Fibroblast of skin of abdomen (primary cell): ENCODE results near the gene ETV6.

ENCODE experiments used
- DNase-seq: peaks from one replicate; pipeline ENCODE4 v3.0.0-alpha.2; 2013

ETV6 gene

DNA sequence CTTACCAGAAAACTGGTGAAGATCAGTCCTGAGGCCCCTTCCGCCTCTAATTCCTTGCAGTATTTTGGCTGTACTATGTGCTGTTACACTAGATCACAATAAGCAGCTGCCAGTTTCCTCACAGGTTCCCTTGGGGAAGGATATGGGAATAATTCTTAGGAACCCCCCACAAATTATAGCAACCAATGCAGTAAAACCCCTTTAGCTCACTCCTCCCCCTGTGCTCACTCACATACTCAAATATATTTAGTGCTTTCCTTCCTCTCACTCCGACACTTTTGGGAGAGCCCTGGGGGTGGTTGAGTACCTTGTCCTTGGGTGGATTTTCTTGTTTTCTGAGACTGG is 162.7 kb downstream of the ETV6 start:
- no peak for DNase-seq

GRCh38 chr12:11812586-11813437 is 163.3 kb downstream of the ETV6 start:
- peak; percentile 56 for DNase-seq

GRCh38 chr12:11813438-11813813 is 164.0 kb downstream of the ETV6 start:
- DNase-seq: no peak

DNA sequence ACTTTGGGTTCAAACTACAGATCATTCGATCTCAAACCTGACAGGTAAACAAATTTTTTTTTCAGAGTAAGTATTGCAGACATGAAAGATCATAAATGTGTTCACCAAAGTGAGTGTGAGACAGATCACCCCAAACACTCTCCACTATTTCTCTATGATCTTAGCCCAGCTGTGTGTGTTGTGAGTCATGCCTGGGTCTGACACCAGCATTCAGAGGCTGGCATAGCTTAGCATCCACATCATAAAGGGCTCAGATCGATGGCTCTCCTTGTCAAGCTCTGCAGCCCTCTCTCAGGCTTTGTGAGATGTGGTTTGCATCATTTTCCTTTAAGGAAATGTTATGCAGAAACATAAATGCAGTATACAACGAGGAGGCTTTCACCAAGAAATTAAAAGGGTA is 164.9 kb downstream of the ETV6 start:
- DNase-seq: peak; percentile 85

DNA sequence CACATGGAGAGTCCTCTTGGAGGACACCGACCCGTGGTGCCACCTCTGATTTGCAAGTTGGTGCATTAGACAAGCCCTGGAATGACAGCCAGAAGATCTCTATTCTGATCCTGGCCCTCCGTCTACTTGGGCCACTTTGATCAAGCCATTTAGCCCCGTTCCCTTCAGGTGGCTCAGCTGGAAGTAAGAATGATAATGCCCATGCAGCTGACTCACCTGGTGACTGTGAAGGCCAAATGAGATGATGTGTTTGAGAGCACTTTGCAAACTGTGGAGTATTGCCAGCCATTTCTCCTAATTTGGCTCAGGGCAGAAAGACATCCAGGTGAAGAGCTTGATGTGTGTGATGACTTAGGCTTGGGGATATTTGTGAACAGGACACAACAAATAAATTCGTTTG is 165.9 kb downstream of the ETV6 start:
- no peak for DNase-seq

- no peak for DNase-seq
Observed at GRCh38 chr12:11819643-11820042, 170.2 kb downstream of the ETV6 start.

- no peak for DNase-seq
Observed at GRCh38 chr12:11820476-11820875, 171.0 kb downstream of the ETV6 start.

GRCh38 chr12:11821386-11822080 is 172.1 kb downstream of the ETV6 start:
- DNase-seq: no peak

- DNase-seq: peak; percentile 75
Observed at GRCh38 chr12:11822081-11822834, 172.8 kb downstream of the ETV6 start.

- DNase-seq: peak; percentile 94
Observed at GRCh38 chr12:11823043-11823442, 173.6 kb downstream of the ETV6 start.

GRCh38 chr12:11823593-11823992 is 174.1 kb downstream of the ETV6 start:
- no peak for DNase-seq

DNA sequence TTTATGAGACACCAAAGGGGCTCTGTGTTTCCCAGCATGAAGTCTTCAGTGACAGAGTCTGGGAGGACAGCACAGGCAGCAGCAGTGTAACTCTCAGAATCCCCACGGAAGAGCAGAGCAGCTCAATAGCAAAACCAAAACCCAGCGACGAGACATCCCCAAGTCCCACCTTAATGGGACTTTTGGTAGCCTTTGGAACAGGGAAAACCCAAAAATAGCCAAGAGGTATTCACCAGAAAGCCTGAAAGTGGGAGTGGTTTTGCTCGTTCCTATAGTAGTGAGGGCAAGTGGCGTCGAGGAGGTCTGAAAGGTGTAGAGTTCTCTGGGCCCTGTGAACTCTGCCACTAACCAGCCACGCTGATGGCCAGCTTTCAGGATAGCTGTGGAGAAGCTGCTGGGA is 174.6 kb downstream of the ETV6 start:
- DNase-seq: no peak

GRCh38 chr12:11824736-11825135 is 175.3 kb downstream of the ETV6 start:
- DNase-seq: no peak

DNA sequence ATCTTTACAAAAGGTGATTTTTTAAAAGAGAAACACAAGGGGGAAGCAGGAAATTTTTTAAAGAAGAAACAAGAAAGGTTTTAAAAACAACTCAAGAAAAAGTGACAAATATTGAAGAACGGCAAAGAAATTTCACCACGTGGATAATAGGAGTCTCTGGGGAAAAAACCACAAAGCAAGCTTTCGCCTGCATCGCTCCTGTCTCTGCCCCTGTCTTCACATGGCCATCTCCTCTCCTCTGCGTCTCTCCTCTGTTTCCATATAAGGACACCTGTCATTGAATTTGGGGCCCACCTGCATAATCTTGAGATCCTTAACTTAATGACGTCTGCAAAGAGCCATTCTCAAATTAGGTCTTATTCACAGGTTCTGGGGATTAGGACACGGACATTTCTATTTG is 175.8 kb downstream of the ETV6 start:
- no peak for DNase-seq

GRCh38 chr12:11826574-11826973 is 177.1 kb downstream of the ETV6 start:
- no peak for DNase-seq

DNA sequence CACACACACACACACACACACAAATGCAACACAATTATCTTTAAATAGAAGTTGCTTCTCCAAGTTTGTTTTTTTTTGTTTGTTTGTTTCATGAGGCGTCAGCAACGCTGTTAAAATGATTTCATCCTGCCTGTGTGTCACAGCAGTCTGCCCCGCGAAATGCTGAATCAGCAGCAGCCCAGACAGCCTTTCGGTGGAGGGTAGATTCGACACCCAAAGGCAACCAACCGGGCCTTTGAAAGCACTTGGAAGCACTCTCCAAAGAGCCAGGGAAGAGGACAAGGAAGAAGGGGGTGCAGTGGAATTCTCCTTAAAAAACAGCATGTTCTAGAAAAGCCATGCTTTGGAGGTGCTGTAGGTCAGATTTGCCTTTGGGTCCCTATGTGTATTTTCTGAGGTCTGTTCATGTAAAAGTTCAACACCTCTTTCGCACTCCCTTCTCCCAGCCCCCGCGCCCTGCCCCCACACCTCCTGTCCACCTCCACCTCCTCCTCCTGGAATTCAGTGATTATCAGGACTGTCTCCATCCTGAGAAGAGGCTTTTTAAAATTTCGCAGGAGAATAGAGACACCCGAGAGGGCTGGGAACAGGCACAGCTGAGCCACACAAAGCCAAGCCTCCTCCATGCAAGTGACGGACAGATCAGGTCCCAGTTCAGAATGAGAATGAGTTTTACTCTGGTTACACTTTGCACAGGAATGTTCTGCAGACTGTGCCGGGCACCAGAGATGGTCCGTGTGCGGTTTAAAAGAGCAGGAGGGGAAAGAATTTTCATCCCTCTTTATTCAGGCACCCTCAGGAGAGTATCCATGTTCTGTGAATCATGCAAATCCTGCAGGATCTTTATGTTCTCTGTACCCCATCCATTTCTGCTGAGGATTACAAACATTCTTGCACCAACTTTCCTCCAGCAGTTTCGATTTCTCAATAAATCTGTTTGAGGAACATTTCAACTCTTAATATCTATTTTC is 177.9 kb downstream of the ETV6 start:
- peak; percentile 50 for DNase-seq

DNA sequence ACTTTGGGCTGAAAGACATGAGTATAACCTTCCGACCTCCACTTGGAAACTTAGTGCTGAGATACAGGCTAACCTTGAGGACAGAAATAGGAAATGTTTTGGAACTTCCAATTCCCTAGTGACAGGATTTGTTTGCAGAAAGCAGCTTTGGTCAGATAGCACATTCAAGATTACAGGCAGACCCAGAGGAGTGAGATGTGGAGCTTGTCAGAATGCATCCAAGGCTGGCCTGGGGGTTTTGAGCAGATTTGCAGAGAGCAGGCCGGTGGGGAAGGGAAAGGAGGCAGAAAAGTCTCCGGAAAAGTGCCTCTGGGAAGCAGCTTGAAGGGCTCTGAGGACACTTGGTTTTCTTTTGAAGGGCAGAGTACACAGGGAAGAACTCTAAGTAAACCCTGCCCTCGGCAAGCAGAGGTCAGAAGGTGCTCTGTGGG is 180.3 kb downstream of the ETV6 start:
- no peak for DNase-seq

- DNase-seq: no peak
Observed at GRCh38 chr12:11830307-11830801, 180.9 kb downstream of the ETV6 start.

DNA sequence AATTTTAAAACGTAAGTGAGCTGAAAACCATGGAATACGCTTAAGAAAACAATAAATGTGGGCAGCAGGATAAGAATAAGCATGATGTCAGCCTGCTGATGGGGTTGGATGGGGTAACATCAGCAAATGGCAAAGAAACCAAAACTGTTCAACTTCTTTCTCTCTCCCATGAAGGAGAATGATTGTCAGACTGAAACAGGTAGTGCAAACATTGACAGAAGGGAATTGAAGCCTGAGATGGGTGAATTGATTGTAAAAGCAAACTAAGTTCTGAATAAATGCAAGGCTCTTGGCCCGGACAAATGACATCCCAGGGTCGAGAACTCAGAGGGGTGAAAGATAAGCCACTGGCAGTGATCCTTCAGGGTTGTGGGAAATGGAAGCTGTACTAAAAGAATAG is 182.6 kb downstream of the ETV6 start:
- no peak for DNase-seq

- DNase-seq: no peak
Observed at GRCh38 chr12:11833174-11833895, 183.9 kb downstream of the ETV6 start.

- DNase-seq: no peak
Observed at GRCh38 chr12:11834104-11834812, 184.8 kb downstream of the ETV6 start.
